Testis (tissue), 2 donors: ENCODE measurements around the gene ANGPTL4.

ENCODE experiments used
- CTCF ChIP-seq, 3 experiments: fragments of 450-650 bp in 2 of 3; fragments of 200-600 bp in 1 of 3; sonication (generic) in 1 of 3; IDR thresholded peaks; one replicate each; pipeline ENCODE4 v1.5.1; 2016 to 2019; ENCODE audit warnings: antibody characterized with exemption in 3 of 3, mild to moderate bottlenecking in 2 of 3, moderate library complexity in 1 of 3
- POLR2A ChIP-seq: fragments of 450-650 bp; IDR thresholded peaks from one replicate; pipeline ENCODE4 v1.6.1; 2017; ENCODE audit warnings: antibody characterized with exemption, mild to moderate bottlenecking, moderate library complexity

- no peak for TF ChIP-seq POLR2A
- no peak for TF ChIP-seq CTCF (IDR thresholded peaks at IDR 0.05)
Observed at GRCh38 chr19:8340341-8341096, 23.4 kb upstream of the ANGPTL4 start.
